ENCODE measurements around the gene MAPRE3. TPM values are rescaled to one million over a fixed set of nuclear protein-coding genes. Genes with fewer than 3 reads are reported as not detected.
A peak's percentile ranks its signal among the peaks of the same experiment; 100 is the strongest.

Gene MAPRE3
- total and polyA plus RNA-seq, 11 donors, result 27.4 to 65.0 (median 42.3) TPM

GRCh38 chr2:26968001-26968400, 2.4 kb upstream of the MAPRE3 start:
- DNase-seq (no peak), ATAC-seq (no peak)
- Histone ChIP-seq H3K9me3 (no peaks in the 10 kb centered on the region), H3K27me3 (no peaks in the 10 kb centered on the region), H3K27ac (no peak overlapping the region), H3K36me3 (no peaks in the 10 kb centered on the region), H3K4me1 (peaks cover 0 to 31% (median 21%) of the 10 kb centered on the region in 12 donors), H3K4me3 (no peak overlapping the region)
- intact Hi-C loops (cut with DNase I), result loop anchor here in 4 of 10 donors (10.0 kb wide), 3 partner anchors 227 to 317 kb away; partner anchors contain the start of genes DNAJC5G (in 1 of the 4) and TRIM54 (in 1 of the 4)
- TF ChIP-seq CTCF (IDR thresholded peaks at IDR 0.05), result no peak
- TF ChIP-seq POLR2A (IDR thresholded peaks at IDR 0.05), result no peak
- WGBS, 4 donors, result 71 to 79% (median 74%) methylated on average over 3 of the region's 3 CpGs

GRCh38 chr2:26969077-26969844, 1.2 kb upstream of the MAPRE3 start:
- no peak for TF ChIP-seq POLR2A (IDR thresholded peaks at IDR 0.05)
- no peak for TF ChIP-seq CTCF (IDR thresholded peaks at IDR 0.05)
- Histone ChIP-seq H3K4me3 (no peak overlapping the region), H3K36me3 (no peaks in the 10 kb centered on the region), H3K27ac (no peak overlapping the region), H3K9me3 (no peaks in the 10 kb centered on the region), H3K27me3 (no peaks in the 10 kb centered on the region), H3K4me1 (peaks cover 0 to 33% (median 22%) of the 10 kb centered on the region in 12 donors)
- intact Hi-C loops (cut with DNase I), result loop anchor here in 4 of 10 donors (10.0 kb wide), 3 partner anchors 226 to 316 kb away; partner anchors contain the start of genes DNAJC5G (in 1 of the 4) and TRIM54 (in 1 of the 4)
- ATAC-seq (no peak), DNase-seq (no peak)
- 71 to 79% (median 74%) methylated on average over 10 of the region's 10 CpGs for WGBS, 4 donors

GRCh38 chr2:26970928-26971627, 641 bp downstream of the MAPRE3 start:
- Histone ChIP-seq H3K4me1 (peaks cover 1 to 33% (median 22%) of the 10 kb centered on the region in 12 donors), H3K36me3 (no peaks in the 10 kb centered on the region), H3K4me3 (peak overlapping the region; percentile 64 to 96 (median 84)), H3K27me3 (no peaks in the 10 kb centered on the region), H3K27ac (peak overlapping the region in 11 of 12 donors; percentile 58 to 86 (median 72)), H3K9me3 (no peaks in the 10 kb centered on the region)
- 12 to 16% (median 12%) methylated on average over 33 to 34 of the region's 34 CpGs for WGBS, 4 donors
- DNase-seq (peak in 2 of 5 donors; percentile 27 to 34), ATAC-seq (peak in 3 of 4 donors; percentile 31 to 44 (median 38))
- intact Hi-C loops (cut with DNase I), result loop anchor here in 1 of 10 donors (1.0 kb wide), 1 partner anchor 79 kb away; no protein-coding TSS in a partner anchor
- TF ChIP-seq POLR2A (IDR thresholded peaks at IDR 0.05), result no peak
- no peak for TF ChIP-seq CTCF (IDR thresholded peaks at IDR 0.05)
